ENCODE data around the gene CEP57L1.
A peak's percentile ranks its signal among the peaks of the same experiment; 100 is the strongest.

Gene CEP57L1

DNA sequence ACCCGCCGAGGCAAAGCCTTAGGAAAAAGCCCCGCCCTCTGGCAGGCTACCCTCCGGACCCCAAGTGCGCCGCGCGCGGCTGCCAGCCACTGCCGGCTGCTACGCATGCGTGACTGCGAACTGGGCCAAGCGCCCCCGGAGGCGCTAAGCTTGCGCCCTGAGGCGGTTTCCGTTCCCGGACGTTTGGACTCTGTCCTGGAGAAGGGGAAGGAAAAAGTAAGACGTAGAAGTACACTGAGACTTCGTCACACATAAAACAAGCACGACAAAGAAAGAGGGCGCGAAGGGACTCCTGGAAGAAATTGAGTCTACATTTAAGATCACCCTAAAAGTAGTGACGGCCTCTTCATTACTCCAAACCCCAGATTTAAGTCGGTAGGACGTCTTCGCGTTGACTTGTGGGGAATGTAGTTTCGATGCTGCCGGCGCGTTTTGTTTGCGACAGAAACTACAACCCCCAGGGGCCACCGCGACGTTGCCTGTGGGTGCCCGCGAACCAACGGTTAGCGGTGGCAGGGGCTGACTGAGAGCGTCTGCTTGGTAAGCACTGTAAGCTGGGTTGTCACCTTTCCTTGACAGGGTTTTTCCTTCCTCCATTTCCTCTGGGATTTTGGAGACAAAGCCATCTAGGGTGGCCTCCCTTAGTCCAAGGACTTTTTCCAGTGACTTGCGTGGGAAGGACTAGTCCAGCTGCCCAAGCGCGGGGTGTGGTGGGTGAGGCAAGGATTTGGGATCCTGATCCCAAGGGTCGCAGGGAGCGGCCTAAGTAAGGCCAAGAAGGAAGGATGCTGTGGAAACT, at the start of gene CEP57L1:
TSS of gene CEP57L1 (plus strand) at position 472 of the 799 bp plus-strand sequence. CDS start 49,715 bp downstream, outside the sequence.
- peak; percentile 97 for DNase-seq

DNA sequence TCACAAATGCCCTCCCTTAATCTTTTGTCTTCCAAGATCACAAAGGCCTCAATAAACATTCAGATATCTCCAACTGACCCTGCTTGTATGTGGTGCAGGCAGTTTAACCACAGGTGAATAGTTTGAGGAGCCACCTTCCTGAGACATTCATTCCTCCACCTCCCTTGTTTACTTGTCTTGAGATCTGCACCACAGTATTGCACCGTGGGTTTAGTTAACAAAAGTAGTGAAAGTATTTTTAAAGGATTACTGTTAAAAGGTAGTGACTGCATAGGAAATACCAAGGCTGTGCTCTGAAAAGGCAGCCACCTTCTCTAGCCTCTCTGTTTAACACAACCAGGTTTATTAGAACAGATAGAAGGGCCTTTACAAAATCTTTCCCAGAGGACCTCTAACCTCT, 47.1 kb upstream of the CEP57L1 start:
- DNase-seq: no peak

DNA sequence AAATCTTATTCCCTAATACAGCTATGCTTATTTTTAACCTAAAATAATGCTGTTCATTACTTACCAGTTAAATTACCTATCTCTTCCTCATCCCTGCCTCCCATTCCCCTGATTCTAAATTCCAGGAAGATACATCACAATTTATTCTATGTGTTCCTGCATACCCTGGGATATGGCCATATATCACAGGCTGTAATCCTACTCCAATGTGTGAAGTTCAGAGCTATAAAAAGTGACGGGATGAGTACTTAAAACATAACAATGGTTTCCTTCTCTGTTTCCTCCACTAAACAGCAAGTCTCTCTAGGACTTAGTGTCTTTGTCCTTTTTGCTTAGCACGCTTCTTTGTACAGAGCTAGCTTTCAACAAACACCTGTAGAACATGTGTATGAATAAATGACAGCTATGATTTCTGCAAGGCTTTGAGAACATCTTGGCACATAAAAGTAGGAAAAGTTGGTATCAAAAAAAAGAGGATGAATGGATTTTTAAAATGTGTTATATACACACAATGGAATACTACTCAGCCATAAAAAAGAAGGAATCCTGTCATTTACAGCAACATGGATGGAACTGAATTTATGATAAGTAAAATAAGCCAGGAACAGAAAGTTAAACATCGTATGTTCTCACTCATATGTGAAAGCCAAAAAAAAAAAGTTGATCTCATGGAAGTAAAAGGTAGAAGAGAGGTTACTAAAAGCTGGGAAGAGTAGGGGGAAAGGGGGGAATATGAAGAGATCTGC, 46.5 kb upstream of the CEP57L1 start:
- DNase-seq: no peak

DNA sequence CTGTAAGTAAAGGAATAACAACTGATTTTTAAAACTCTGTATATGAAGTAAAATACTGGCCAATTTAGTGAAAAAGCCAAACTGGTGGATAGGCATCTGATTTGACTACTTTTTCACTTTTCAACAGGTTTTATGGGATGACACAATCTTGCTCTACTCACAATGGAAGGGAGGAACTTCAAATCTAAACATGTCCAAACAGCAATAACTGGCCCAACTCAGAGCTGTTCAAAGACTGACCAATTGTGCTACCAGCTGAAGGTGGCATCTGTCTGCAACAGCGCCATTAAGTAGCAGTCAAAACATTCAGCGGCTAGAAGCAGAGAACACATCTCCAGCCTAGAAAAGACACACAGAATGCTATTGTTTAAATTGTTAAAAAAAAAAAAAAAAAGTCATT, 45.3 kb upstream of the CEP57L1 start:
- no peak for DNase-seq

DNA sequence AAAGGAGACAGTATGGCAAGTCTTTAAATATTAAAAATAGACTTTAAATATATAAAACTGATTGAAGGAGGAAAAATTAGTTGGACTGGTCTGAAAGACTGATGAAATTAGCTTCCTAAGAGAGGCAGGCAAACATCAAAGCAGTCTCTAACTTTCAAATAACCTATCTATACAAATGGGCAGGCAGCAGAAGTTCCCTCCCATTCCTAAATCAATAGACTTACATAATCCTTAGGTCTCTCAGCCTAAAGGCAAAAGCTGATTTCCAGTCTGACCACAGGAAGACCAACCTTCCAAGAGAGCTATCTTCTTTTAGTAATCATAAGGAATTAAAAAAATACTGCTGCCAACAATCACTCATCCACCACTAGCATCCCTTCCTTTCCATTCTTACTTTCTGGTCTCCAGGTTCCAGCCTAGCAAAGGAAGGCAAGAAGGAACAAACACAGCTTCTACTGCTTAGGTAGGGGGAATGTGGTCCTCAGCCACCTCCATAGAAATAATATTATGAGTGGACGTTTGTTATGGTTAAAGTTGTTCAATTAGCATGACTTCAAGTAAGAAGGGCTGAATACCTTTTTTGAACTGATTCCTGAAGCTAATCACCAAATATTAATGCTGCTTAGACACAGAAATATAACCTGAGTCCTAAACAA, 44.7 kb upstream of the CEP57L1 start:
- no peak for DNase-seq

DNA sequence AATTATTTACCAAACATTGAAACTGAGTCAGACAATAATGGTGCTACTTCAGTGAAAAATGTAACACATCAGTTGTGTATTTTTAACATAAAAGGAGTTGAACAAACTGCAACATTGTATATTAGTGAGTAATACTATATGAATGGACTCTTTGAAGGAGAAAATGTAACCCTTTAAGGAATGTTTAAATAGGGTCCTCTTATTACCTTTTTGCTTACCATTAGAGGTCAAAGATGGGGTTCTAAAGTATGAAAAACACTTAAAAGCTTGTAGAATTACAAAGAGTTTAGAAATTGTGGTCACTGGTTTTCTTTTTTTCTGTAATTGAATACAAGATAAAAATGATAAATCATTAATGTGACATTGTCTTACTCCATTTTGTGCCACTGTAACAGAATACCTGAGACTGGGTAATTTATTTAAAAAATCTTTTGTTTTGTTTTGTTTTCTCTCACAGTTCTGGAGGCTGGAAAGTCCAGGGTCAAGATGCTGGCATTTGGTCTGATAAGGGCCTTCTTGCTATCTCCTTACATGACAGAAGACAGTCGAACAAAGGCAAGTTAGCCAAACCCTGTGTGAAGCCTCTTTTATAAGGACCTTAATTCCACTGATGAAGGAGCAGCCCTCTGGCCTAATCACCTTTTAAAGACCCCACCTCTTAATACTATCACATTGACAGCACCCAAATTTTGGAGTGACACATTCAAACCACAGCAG, 43.8 kb upstream of the CEP57L1 start:
- DNase-seq: no peak

DNA sequence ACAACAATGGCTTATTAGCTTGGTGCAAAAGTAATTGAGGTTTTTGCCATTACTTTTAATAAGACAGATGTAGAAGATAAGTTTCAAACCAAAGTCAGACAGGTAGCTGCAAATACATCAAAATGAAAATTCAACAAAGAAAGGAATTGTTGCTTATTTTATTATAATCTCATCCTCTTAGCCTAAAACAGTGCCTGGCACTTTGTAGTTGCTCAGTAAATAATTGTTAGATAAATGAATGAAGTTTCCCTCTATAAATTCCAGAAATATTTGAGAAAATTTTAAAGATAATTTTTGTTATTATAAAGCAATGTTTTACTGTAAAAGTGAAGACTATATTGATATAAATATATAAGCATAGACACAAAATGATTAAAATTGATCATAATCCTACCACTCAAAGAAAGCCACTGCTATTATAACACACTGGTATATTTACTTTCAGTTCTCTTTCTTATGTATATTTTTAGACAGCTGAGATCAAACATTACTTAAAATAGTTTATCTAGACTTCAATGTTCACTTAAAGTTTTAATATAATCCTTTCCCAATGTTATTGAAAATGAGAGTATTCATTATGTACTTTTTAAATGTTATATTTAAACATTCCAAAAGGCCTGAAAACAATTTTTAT, 43.2 kb upstream of the CEP57L1 start:
- no peak for DNase-seq

DNA sequence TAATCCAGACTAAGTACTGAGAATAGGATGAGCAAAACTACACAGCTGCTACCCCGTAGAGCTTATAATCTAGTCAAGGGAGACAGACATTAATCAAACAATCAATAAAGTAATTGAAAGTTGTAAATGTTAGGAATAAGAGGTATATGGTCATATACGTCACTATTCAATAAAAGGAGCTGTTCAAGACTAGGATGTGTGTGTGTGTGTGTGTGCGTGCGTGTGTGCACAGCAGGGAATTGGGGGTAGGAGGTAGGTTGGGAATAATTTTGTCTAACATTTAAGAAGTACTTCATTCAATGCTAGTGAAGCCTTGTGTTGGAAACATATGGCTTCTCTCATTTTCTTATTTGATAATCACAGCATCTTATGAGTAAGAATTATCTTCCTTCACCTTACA, 42.5 kb upstream of the CEP57L1 start:
- DNase-seq: no peak

DNA sequence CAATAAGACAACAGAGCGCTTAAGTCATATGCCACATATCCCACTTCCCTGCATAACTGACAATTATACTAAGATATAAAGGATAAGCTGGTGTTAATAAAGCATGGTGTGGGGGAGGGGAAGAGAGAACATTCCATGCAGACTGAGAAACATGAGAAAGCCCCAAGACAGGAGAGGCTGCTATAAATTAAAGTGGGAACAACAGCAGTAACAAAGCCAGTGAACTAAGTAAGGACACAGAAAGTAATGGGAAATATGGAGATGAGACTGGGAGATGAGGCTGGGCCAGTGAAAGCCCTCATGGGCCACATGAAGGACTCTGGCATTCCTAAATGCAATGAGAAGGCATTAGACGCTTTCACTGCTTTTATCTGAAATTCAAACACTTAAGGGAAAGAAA, 42.0 kb upstream of the CEP57L1 start:
- DNase-seq: no peak

DNA sequence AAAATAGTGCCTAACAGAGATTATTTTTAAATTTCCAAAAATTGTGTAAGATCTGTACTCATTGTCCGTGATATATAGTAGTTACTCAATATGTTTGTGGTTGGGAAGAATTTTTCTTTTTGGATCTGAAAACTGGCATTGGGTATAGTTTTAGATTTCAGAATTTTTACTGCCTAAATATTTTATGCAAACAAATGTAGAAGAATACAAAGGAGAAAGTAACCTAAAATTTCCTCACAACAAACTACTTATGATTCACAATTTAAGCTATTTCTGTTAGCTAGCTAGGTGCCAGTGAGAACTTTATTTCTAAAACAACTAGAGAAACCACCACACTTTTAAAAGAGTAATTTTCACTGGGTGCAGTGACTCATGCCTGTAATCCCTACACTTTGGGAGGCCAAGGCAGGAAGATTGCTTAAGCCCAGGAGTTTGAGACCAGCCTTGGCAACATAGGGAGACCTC, 39.5 kb upstream of the CEP57L1 start:
- no peak for DNase-seq

DNA sequence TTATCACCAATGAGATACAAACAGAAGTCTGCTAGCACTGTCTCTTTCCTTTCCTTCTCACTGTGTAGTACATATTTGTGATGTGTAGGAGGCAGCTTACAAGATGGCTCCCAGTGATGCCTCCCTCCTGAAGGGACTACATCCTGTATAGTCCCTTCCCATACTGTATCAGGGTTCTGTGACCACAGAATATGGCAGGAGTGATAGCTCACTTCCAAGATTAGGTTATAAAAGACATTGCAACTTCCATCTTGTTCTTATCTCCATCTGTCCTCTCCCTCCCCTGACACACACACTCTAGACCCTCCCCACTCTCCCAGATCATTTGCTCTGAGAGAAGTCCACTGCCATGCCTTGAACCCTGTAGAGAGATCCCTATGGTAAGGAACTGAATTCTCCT, 38.6 kb upstream of the CEP57L1 start:
- no peak for DNase-seq

DNA sequence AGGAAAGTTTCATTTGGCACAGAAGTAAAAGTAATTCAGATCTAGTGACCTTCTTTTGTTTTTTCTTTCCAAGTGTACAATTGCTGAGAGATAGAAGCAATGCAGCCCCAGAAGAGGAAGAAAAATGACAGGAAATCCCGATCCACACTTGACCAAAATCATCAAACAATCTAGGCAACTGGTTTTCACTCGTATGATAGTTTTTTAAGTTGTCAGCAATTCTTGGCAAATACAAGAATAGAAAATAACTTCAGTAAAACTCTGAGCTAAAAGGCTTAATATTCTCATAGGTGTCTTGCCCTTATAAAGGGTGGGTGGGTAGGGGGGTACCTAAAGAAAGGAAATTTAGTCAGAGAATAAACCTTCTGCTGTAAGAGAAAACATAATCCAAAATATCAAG, 36.7 kb upstream of the CEP57L1 start:
- DNase-seq: no peak

DNA sequence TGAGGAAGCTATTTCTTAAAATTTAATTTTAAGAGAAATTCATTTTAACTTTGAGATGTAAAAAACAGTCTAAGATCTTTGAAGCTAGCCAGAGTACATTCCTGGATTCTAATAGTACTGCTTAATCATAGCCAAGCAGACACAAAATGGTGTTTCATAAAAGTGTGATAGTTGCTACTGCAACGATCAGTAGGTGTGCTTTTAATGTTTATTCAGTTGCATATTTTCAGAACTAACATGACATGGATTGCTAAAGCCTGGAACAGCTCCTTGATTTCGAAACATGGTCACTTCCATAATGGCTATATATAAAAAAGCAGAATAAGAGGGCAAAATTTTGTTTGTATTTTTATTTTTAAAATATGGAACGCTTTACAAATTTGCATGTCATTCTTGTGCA, 36.2 kb upstream of the CEP57L1 start:
- DNase-seq: no peak

DNA sequence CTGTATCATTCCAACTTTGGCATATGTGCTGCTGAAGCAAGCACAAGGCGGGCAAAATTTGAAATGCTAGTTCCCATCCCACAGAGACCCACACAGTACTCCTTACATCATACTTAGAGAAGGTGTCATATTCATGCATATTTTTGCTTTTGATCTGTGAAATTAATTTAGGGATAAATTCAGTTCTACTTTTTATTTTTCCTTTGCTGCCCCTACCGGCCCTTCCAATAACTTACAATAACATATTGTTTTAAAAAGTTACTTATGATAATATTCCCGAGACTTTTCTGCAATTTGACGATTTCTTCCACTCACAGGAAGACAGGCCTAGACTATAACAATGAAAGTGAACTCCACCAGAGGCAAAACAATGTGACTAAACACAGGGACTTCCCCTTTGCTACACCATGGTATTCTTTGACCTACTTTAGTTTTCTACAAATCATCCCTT, 35.7 kb upstream of the CEP57L1 start:
- no peak for DNase-seq

DNA sequence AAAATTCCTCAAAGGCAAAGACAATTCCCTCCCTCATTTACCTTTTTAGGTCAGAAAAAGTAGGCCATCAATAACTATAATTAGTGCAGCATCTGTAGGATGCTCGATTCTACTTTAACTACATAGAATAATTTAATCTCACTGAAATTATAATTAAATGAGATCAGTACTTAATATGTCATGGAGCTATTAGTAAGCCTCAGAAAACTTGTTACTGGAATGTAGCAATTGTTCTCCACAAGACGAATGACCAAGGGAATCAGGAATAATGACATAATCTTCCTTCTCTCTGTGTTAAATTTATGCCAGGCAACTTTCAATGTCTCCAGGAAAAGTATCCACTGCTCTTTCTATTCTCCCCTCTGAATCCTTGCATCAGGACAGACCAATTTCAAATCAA, 34.7 kb upstream of the CEP57L1 start:
- DNase-seq: no peak

DNA sequence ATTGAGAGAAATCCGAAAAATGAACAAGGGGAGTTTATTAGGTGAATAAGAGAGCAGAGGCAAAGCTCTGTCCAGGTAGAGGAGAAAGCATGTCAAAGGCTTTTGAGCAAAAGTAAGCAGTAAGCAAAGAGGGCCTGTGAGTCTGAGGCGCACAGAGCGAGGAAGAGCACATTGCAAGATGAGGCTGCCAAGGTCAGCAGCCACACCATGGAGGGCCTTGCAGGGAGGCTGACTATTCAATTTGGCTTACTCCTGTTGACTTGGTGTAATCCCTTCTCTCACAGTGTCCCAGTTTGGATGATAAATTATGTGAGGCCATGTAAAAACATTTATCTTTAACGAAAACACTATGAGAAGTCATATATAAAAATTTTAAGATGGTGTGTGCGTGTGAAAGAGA, 33.1 kb upstream of the CEP57L1 start:
- no peak for DNase-seq

DNA sequence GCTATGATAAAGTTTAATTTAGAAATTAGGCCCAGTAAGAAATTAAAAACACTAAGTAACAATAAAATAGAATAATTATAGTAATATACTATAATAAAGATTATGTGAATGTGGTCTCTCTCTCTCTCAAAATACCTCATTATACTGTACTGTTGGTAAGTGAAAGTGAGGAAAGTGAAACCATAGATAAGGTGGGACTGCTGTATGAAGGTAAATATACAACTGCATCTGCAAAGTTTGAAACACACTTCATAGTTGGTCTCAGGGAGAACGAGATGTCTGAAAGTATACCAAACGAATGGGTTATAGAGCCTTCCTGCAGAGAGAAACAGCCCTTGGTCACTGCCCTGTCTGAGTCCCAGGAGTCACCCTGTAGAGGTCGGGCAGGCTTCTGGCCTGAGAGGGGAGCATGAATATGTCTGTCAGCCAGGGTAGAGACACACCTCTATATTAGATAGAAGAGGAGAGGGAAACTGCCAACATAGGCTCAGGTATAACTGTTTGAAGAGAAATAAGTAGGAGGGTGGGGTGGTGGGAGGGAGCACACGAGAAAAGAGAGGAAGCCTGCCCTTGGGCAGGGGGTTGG, 32.4 kb upstream of the CEP57L1 start:
- no peak for DNase-seq

DNA sequence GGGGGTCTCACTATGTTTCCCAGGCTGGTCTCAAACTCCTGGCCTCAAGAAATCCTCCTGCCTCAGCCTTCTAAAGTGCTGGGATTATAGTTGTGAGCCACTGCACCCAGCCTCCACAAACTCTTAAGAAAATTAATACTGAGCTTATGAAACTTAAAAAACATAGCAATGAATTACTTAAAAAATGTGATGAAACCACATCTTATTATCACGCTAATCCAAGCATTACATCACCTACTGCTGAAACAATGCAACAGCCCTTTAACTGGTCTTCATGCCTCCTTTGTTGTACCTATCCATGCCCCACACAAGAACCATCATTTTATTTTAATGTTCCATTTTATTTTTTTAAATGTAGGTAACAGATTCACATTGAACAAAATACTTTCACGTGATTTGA, 25.6 kb upstream of the CEP57L1 start:
- DNase-seq: no peak

DNA sequence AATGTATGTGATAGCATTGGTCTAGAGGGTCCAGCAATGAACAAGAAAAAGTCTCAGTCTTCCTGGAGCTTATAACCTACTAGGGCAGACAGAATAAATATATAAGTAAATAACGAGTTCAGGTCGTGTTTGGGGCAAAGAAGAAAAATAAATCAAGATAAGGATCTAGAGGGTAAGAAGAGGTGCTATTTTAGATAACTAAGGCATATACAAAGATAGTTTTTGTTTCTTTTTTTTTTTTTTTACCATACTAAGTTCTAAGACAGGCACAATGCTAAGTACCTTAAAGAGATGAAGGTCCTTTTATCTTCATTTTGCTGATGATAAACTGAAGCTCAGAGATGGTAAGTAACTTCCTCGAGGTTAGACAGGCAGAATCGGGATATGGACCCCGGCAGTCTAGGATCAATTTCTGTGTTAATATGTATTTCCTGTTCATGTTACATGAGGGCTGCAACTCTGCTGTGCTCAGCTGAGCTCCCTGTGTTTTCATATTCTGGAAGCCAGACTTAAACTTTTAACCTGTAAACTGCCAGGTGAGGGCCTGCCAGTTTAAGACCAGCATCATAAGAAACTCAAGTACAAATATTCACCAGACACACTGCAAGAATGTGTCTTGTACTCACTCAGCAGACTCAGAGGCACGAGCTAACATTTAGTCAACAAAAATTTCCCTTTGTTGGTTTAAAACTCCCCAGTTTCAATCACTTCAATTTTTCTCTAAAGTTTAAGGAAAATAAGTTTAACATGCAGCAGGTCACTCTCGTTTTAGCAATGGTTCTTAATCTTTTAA, 24.0 kb upstream of the CEP57L1 start:
- no peak for DNase-seq

DNA sequence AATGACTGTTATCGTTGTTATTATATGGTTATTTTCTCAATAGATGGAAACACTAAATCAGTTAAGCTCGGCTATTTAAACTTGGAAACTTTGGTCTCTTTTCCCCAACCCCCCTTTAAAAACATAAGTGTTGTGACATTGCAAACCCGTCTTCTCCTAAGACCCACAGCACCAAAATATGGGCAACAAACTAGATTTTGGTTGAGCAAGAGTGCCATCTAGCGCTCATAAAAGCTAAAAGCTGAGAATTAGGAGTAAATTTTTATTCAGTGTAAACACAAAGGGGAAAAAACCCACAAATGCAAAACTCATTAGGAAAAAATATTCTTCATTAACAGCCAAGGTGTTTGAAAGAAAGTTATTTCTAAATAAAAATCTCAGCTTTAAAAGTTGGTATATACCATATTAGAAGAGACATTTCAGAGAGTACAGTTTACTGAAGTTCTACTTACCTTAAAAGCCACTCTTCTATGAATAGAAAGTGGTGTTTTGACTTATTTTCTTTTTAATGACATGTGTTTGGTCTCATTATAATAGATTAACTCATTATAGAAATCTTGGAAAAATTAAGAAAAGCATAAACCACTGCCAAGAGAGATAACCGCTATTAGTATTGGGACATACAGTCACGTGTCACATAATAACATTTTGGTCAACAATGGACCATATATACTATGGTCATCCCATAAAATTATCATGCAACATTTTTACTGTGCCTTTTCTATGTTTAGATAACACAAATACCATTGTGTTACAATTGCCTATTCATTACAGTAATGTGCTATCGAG, 21.8 kb upstream of the CEP57L1 start:
- DNase-seq: no peak

DNA sequence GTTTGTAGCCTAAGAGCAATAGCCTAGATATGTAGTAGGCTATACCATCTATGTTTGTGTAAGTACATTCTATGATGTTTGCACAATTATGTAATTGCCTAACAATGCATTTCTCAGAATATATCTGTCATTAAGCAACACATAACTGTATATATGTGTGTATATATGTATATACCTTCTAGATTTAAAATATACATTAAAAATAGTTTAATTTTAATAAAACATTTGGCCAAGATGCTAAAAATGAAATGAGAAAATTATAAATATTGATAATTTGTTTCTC, 21.2 kb upstream of the CEP57L1 start:
- DNase-seq: no peak

Data from right hindlimb (tissue), 1 donor.